ENCODE data around the gene IFIT1B. TPM values are rescaled to one million over a fixed set of nuclear protein-coding genes. Genes with fewer than 3 reads are reported as not detected.
"Not testable (repeated sequence)": the region's sequence is repeated elsewhere in the genome, so short reads cannot be mapped to it uniquely, and the experiment has no call there.

The IFIT1B gene
- total RNA-seq, 1 donor from 2014 or later, result not detected

DNA sequence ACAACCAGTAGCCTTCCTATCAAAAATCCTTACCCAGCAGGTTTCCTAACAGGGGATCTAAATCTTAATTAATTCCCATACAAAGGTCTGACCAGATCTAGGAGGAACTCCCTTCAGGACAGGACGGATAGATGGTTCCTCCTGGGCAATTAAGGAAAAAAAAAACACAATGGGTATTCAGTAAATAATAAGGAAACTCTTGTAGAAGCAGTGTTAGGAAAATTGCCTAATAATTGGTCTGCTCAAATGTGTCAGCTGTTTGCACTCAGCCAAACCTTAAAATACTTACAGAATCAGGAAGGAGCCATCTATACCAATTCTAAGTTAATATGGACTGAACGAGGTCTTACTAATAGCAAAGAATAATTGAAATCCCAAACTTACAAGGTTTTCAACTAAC is 33.3 kb downstream of the IFIT1B start:
- intact Hi-C loops (cut with micrococcal nuclease), result not testable (repeated sequence)

GRCh38 chr10:89412276-89412675 is 34.4 kb downstream of the IFIT1B start:
- intact Hi-C loops (cut with micrococcal nuclease), result not testable (repeated sequence)

- intact Hi-C loops (cut with micrococcal nuclease), result no loop called here
Observed at GRCh38 chr10:89413398-89413912, 35.6 kb downstream of the IFIT1B start.

GRCh38 chr10:89414146-89414878 is 36.5 kb downstream of the IFIT1B start, which contains the start of gene IFIT5:
IFIT5 (plus strand) TSS chr10:89414568; CDS start chr10:89414799, 231 bp downstream.
- intact Hi-C loops (cut with micrococcal nuclease), result loop anchor here (1.0 to 2.0 kb wide), 4 partner anchors 22 to 287 kb away; partner anchors contain the start of genes IFIT1, KIF20B, LIPA and PANK1

DNA sequence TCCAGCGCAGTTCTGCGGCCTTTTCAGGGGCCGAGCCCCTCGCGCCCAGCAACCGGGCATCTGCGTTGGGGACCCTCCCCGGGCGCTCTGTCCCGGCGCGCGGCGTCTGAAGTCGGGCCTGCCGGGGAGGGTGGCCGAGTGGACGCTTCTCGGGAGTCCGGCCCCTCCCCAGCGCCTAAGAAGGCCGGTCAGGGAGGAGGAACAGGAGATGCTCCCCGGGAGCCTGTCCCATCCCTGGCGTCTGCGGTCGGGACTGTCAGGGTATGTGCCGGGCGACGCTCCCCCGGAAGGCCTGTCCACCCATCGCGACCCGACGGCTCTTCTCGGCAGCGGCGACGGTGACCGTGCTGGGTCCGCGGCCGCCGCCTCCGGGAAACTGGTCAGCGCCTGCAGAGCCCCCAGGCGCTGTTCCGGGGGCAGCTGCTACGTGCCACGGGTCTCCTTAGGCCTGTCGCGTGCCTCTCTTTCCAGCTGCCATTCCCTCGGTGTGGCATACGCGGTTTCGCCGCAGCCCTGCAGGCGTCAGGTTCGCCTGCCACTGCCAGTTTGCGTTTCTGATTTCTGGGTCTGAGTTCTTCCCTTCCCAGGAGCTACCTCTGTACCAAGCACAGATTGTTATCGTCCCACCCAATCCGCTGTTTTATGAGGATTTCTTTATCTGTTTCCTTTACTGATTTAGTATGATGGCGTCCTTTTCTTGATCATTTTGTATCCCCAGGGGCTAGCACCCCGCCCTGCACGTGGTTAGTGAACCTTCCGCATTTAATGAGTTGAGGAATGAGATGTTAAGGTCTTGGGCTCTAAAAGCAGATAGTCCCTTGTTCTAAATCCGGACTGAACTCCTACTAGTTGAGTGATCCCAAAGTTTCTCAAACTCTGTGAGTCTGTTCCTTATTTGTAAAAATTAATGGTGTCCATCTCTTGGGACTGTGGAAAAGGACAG is 37.3 kb downstream of the IFIT1B start:
- intact Hi-C loops (cut with micrococcal nuclease), result loop anchor here (1.0 to 2.0 kb wide), 4 partner anchors 23 to 286 kb away; partner anchors contain the start of genes IFIT1, KIF20B, LIPA and PANK1

- intact Hi-C loops (cut with micrococcal nuclease), result no loop called here
Observed at GRCh38 chr10:89416465-89416864, 38.6 kb downstream of the IFIT1B start.

DNA sequence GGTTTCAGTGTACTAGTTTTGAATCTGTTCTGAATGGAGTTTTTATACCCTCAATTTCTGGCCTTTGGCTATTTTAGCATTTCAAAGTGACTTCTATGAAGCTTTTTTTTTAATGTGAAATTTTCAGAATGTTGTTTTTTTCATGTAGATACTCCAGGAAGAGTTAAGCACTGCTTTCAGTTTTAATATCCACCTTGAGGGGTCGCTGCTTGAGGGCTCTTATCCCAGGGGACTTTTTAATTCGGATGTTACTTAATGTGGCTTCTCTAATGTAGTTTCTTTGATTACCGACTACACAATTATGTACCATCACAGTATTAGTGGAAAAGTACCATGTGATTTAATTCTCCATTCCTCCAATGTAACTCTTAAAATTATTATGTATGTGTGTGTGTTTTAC is 41.7 kb downstream of the IFIT1B start:
- intact Hi-C loops (cut with micrococcal nuclease), result no loop called here

GRCh38 chr10:89421018-89421476 is 43.2 kb downstream of the IFIT1B start:
- intact Hi-C loops (cut with micrococcal nuclease), result no loop called here

GRCh38 chr10:89425000-89425399 is 47.1 kb downstream of the IFIT1B start:
- intact Hi-C loops (cut with micrococcal nuclease), result no loop called here

- intact Hi-C loops (cut with micrococcal nuclease), result loop anchor here (2.0 kb wide), 1 partner anchor 134 kb away; no protein-coding TSS in a partner anchor
Observed at GRCh38 chr10:89426230-89426868, 48.5 kb downstream of the IFIT1B start.

DNA sequence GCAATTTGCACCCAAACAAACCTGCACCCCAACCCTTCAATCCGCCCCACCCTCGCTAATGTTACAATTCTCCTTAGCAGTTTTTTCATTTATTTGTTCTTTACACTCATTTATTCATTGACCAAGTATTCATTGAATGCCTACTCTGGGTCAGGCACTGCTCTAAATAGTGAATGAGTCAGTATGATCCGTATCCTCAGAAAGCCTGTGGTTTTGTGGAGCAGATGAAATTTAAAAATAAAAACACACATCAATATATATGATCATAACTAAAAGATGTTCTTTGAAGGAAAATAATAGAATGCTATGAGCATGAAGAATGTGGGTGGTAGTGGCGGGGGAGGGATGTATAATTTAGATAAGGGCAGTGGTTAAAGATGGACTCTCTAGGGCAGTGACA is 49.8 kb downstream of the IFIT1B start:
- intact Hi-C loops (cut with micrococcal nuclease), result loop anchor here (2.0 kb wide), 1 partner anchor 133 kb away; no protein-coding TSS in a partner anchor

DNA sequence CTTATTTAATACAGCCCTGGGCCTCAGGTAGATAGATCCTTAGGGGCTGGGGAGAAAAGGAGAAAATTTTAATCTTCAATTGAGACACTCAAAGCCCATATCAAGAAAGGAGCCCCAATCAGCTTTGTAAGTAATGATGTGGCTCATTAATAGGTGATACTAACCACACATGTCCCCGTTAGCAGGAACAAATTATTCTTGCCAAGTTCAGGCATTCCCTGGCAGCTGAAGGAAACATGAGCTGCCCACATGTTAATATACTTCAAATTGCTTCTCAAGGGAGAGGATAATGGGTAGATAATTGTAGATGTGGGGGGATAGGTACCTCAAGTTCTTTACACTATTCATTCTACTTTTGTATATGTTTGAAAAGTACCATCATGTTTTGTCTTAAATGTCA is 51.0 kb downstream of the IFIT1B start:
- intact Hi-C loops (cut with micrococcal nuclease), result no loop called here

GRCh38 chr10:89431977-89432376 is 54.1 kb downstream of the IFIT1B start:
- intact Hi-C loops (cut with micrococcal nuclease), result no loop called here

Other genes starting within 250 kb of the IFIT1B start
- not detected in 2 replicates for gene CH25H, start 170.7 kb upstream of the IFIT1B start, total RNA-seq
- 19.9 and 20.1 TPM in 2 replicates for gene LIPA, start 126.3 kb upstream of the IFIT1B start, total RNA-seq
- 4.7 and 5.9 TPM in 2 replicates for gene IFIT2, start 76.0 kb upstream of the IFIT1B start, total RNA-seq
- 10.4 and 11.1 TPM in 2 replicates for gene IFIT3, start 50.1 kb upstream of the IFIT1B start, total RNA-seq
- gene IFIT1, start 14.6 kb downstream of the IFIT1B start, total RNA-seq, result 3.4 and 3.5 TPM in 2 replicates
- gene IFIT5, start 36.5 kb downstream of the IFIT1B start, total RNA-seq, result 17.0 and 17.1 TPM in 2 replicates
- gene SLC16A12, start 157.5 kb downstream of the IFIT1B start, total RNA-seq, result 0.02 TPM in 1 of 2 replicates, not detected in the other

Measured in T-helper 2 cell treated with Interferon-gamma antibody and Interleukin-4, amounts not matched to agents 100 ng/mL and 5 ng/mL, for 36 hours (primary cell).